Gastrocnemius medialis (tissue), 4 donors: Measurements from ENCODE around the gene ST3GAL2.

Source experiments
- POLR2A ChIP-seq, 2 donors: fragments of 450-650 bp; IDR thresholded peaks; one replicate each; pipeline ENCODE4 v1.6.1; 2017; ENCODE audit warnings: antibody characterized with exemption in 2 of 2, mild to moderate bottlenecking in 2 of 2, moderate library complexity in 2 of 2
- TF ChIP-seq, protein P1 (sequence below), 5 experiments: fragments of 450-650 bp in 3 of 5; fragments of 200-600 bp in 2 of 5; sonication (generic) in 2 of 5; IDR thresholded peaks in 4 of 5; conservative IDR thresholded peaks in 1 of 5; 1 replicate in 4 of 5; 2 replicates in 1 of 5; pipeline ENCODE4 v1.5.1; 2016 to 2019; ENCODE audit warnings: antibody characterized with exemption in 5 of 5, mild to moderate bottlenecking in 3 of 5, moderate library complexity in 3 of 5

DNA sequence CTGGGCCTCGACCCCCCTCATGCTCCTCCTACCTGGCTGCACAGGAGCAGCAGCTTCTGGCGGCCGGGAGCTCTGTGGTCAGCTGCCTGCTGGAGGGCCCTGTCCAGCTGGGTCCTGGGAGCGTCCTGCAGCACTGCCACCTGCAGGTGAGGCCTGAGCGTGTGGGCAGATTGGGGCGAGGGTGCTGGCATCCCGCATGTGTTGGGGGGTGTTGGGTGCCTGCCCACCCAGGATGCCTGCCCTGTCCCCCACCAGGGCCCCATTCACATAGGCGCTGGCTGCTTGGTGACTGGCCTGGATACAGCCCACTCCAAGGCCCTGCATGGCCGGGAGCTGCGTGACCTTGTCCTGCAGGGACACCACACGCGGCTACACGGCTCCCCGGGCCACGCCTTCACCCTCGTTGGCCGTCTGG, 32.0 kb upstream of the ST3GAL2 start:
- TF ChIP-seq, protein P1, sequence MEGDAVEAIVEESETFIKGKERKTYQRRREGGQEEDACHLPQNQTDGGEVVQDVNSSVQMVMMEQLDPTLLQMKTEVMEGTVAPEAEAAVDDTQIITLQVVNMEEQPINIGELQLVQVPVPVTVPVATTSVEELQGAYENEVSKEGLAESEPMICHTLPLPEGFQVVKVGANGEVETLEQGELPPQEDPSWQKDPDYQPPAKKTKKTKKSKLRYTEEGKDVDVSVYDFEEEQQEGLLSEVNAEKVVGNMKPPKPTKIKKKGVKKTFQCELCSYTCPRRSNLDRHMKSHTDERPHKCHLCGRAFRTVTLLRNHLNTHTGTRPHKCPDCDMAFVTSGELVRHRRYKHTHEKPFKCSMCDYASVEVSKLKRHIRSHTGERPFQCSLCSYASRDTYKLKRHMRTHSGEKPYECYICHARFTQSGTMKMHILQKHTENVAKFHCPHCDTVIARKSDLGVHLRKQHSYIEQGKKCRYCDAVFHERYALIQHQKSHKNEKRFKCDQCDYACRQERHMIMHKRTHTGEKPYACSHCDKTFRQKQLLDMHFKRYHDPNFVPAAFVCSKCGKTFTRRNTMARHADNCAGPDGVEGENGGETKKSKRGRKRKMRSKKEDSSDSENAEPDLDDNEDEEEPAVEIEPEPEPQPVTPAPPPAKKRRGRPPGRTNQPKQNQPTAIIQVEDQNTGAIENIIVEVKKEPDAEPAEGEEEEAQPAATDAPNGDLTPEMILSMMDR (IDR thresholded peaks at IDR 0.05 in 4 of 5, conservative IDR thresholded peaks at IDR 0.05 in 1 of 5) = peak; percentile 42 to 61 (median 51)
- TF ChIP-seq POLR2A (IDR thresholded peaks at IDR 0.05) = no peak
